GM20000 (cell line): ENCODE results near the gene PLS3.

Experiments used
- DNase-seq: peaks from one replicate; pipeline ENCODE4 v3.0.0; 2012; ENCODE audit warnings: low spot score
- CTCF ChIP-seq: IDR thresholded peaks from 2 replicates; pipeline ENCODE4 v1.5.1; 2012; ENCODE audit warnings: mild to moderate bottlenecking, control low read depth; ENCODE audit errors: extremely low read depth, missing control alignments

PLS3 gene

GRCh38 chrX:115560978-115561604 lies at the start of gene PLS3:
Gene PLS3, plus strand, starts transcription at chrX:115561174. Its CDS starts 49,077 bp downstream, at chrX:115610251.
- TF ChIP-seq CTCF = no peak
- DNase-seq = peak; percentile 42

GRCh38 chrX:115518113-115518512 lies 42.9 kb upstream of the PLS3 start:
- no peak for DNase-seq
- no peak for TF ChIP-seq CTCF

GRCh38 chrX:115521741-115522140 lies 39.2 kb upstream of the PLS3 start:
- no peak for DNase-seq
- TF ChIP-seq CTCF = no peak

- TF ChIP-seq CTCF = no peak
- no peak for DNase-seq
These were observed 38.0 kb upstream of the PLS3 start for GRCh38 chrX:115522952-115523351.

- DNase-seq = no peak
- no peak for TF ChIP-seq CTCF
These were observed 35.5 kb upstream of the PLS3 start for GRCh38 chrX:115525486-115525885.

- DNase-seq = no peak
- no peak for TF ChIP-seq CTCF
These were observed 29.1 kb upstream of the PLS3 start for GRCh38 chrX:115531818-115532403.

GRCh38 chrX:115533485-115533884 lies 27.5 kb upstream of the PLS3 start:
- DNase-seq = no peak
- TF ChIP-seq CTCF = no peak
